Mucosa of rectum (tissue), 2 donors: Measurements from ENCODE around the gene UBAP1L.
"Not testable (repeated sequence)": the region's sequence is repeated elsewhere in the genome, so short reads cannot be mapped to it uniquely, and the experiment has no call there.

Source experiments
- H3K27ac ChIP-seq, 2 donors: one replicate each; pipeline ENCODE4 v1.7.0; 2013; ENCODE audit warnings: inconsistent platforms in 2 of 2, low read depth in 2 of 2, low read length in 2 of 2
- H3K27me3 ChIP-seq, 2 donors: one replicate each; pipeline ENCODE4 v1.7.0; 2013; ENCODE audit warnings: low read length in 2 of 2; ENCODE audit not compliant: control insufficient read depth in 2 of 2, insufficient read depth in 2 of 2
- H3K36me3 ChIP-seq, 2 donors: one replicate each; pipeline ENCODE4 v1.7.0; 2013; ENCODE audit warnings: low read length in 2 of 2; ENCODE audit not compliant: control insufficient read depth in 2 of 2, insufficient read depth in 2 of 2
- H3K4me1 ChIP-seq, 2 donors: one replicate each; pipeline ENCODE4 v1.7.0; 2013; ENCODE audit warnings: low read length in 2 of 2, mild to moderate bottlenecking in 1 of 2; ENCODE audit not compliant: control insufficient read depth in 2 of 2, insufficient read depth in 2 of 2
- H3K4me3 ChIP-seq, 2 donors: one replicate each; pipeline ENCODE4 v1.7.0; 2013; ENCODE audit warnings: low read length in 2 of 2
- H3K9ac ChIP-seq, 2 donors: one replicate each; pipeline ENCODE4 v1.7.0; 2013; ENCODE audit warnings: low read length in 2 of 2, low read depth in 1 of 2, mild to moderate bottlenecking in 1 of 2
- H3K9me3 ChIP-seq, 2 donors: one replicate each; pipeline ENCODE4 v1.7.0; 2013; ENCODE audit warnings: low read length in 2 of 2; ENCODE audit not compliant: control insufficient read depth in 2 of 2
- donor health status: healthy.
- donor health status: Normal muscosa, but diverticular disease.

Gene UBAP1L

GRCh38 chr15:65076486-65077290 is 38.3 kb downstream of the UBAP1L start, which contains the start of gene KBTBD13:
KBTBD13 (plus strand) TSS chr15:65076746; CDS start chr15:65076816, 70 bp downstream.
- no peak within 1 kb of the TSS for H3K27ac ChIP-seq
- H3K4me1 ChIP-seq, result peaks cover 9 to 10% of the 10 kb centered on the region in 2 donors
- H3K27me3 ChIP-seq, result no peaks in the 10 kb centered on the region
- H3K4me3 ChIP-seq, result no peak within 1 kb of the TSS
- H3K9me3 ChIP-seq, result no peaks in the 10 kb centered on the region
- H3K36me3 ChIP-seq, result no peaks in the 10 kb centered on the region
- H3K9ac ChIP-seq, result no peak within 1 kb of the TSS

GRCh38 chr15:65075607-65076395 is 39.2 kb downstream of the UBAP1L start:
- H3K27me3 ChIP-seq, H3K9ac ChIP-seq, H3K4me3 ChIP-seq, H3K9me3 ChIP-seq, H3K36me3 ChIP-seq, H3K27ac ChIP-seq: not testable (repeated sequence)
- H3K4me1 ChIP-seq, result peaks cover 8 to 12% of the 10 kb centered on the region in 2 donors

- not testable (repeated sequence) for H3K27ac ChIP-seq, H3K27me3 ChIP-seq, H3K4me3 ChIP-seq, H3K9me3 ChIP-seq, H3K36me3 ChIP-seq, H3K9ac ChIP-seq
- peaks cover 8 to 15% of the 10 kb centered on the region in 2 donors for H3K4me1 ChIP-seq
Measured at GRCh38 chr15:65074946-65075345, 40.1 kb downstream of the UBAP1L start.

- Histone ChIP-seq H3K27ac (no peak overlapping the region), H3K9ac (no peak overlapping the region), H3K36me3 (no peaks in the 10 kb centered on the region), H3K9me3 (no peaks in the 10 kb centered on the region), H3K27me3 (no peaks in the 10 kb centered on the region), H3K4me3 (no peak overlapping the region), H3K4me1 (peaks cover 9 to 11% of the 10 kb centered on the region in 2 donors)
Measured at GRCh38 chr15:65072617-65073016, 42.4 kb downstream of the UBAP1L start.

GRCh38 chr15:65072027-65072426 is 43.0 kb downstream of the UBAP1L start:
- Histone ChIP-seq H3K27me3 (peaks cover 5% of the 10 kb centered on the region in 2 donors), H3K9ac (no peak overlapping the region), H3K36me3 (no peaks in the 10 kb centered on the region), H3K9me3 (no peaks in the 10 kb centered on the region), H3K4me1 (peaks cover 9 to 10% of the 10 kb centered on the region in 2 donors), H3K4me3 (no peak overlapping the region), H3K27ac (no peak overlapping the region)

GRCh38 chr15:65071381-65071811 is 43.6 kb downstream of the UBAP1L start:
- Histone ChIP-seq H3K27me3 (peaks cover 7 to 10% of the 10 kb centered on the region in 2 donors), H3K36me3 (no peaks in the 10 kb centered on the region), H3K27ac (peak overlapping the region; percentile 42 to 61), H3K4me1 (peaks cover 9 to 10% of the 10 kb centered on the region in 2 donors), H3K9me3 (no peaks in the 10 kb centered on the region), H3K4me3 (no peak overlapping the region), H3K9ac (no peak overlapping the region)

GRCh38 chr15:65069779-65070546 is 45.0 kb downstream of the UBAP1L start:
- Histone ChIP-seq H3K9ac (no peak overlapping the region), H3K27me3 (peaks cover 10 to 13% of the 10 kb centered on the region in 2 donors), H3K9me3 (no peaks in the 10 kb centered on the region), H3K27ac (peak overlapping the region; percentile 40 to 52), H3K4me3 (no peak overlapping the region), H3K4me1 (peaks cover 9 to 10% of the 10 kb centered on the region in 2 donors), H3K36me3 (no peaks in the 10 kb centered on the region)

- H3K9me3 ChIP-seq, result no peaks in the 10 kb centered on the region
- peaks cover 10 to 13% of the 10 kb centered on the region in 2 donors for H3K27me3 ChIP-seq
- peak overlapping the region in 1 of 2 donors; percentile 74 for H3K27ac ChIP-seq
- no peaks in the 10 kb centered on the region for H3K36me3 ChIP-seq
- no peak overlapping the region for H3K4me3 ChIP-seq
- no peak overlapping the region for H3K9ac ChIP-seq
- H3K4me1 ChIP-seq, result peaks cover 9 to 10% of the 10 kb centered on the region in 2 donors
Measured at GRCh38 chr15:65069179-65069578, 45.8 kb downstream of the UBAP1L start.

- H3K4me1 ChIP-seq, result peaks cover 10% of the 10 kb centered on the region in 2 donors
- peak overlapping the region; percentile 59 to 74 for H3K27ac ChIP-seq
- peaks cover 10 to 13% of the 10 kb centered on the region in 2 donors for H3K27me3 ChIP-seq
- H3K4me3 ChIP-seq, result peak overlapping the region in 1 of 2 donors; percentile 55
- no peaks in the 10 kb centered on the region for H3K9me3 ChIP-seq
- no peaks in the 10 kb centered on the region for H3K36me3 ChIP-seq
- H3K9ac ChIP-seq, result peak overlapping the region in 1 of 2 donors; percentile 63
Measured at GRCh38 chr15:65068403-65068788, 46.6 kb downstream of the UBAP1L start.
